Measurements from ENCODE around the gene TACC2.

TACC2 gene

GRCh38 chr10:122051609-122052385 is 62.8 kb downstream of the TACC2 start:
- DNase-seq (ENCODE audit: low read depth): peak; percentile 43
- TF ChIP-seq, protein P1, sequence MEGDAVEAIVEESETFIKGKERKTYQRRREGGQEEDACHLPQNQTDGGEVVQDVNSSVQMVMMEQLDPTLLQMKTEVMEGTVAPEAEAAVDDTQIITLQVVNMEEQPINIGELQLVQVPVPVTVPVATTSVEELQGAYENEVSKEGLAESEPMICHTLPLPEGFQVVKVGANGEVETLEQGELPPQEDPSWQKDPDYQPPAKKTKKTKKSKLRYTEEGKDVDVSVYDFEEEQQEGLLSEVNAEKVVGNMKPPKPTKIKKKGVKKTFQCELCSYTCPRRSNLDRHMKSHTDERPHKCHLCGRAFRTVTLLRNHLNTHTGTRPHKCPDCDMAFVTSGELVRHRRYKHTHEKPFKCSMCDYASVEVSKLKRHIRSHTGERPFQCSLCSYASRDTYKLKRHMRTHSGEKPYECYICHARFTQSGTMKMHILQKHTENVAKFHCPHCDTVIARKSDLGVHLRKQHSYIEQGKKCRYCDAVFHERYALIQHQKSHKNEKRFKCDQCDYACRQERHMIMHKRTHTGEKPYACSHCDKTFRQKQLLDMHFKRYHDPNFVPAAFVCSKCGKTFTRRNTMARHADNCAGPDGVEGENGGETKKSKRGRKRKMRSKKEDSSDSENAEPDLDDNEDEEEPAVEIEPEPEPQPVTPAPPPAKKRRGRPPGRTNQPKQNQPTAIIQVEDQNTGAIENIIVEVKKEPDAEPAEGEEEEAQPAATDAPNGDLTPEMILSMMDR (conservative IDR thresholded peaks at IDR 0.05; ENCODE audit: low read depth, low read length): peak; percentile 89
- H3K4me3 ChIP-seq (ENCODE audit: low read length): no peak overlapping the region

DNA sequence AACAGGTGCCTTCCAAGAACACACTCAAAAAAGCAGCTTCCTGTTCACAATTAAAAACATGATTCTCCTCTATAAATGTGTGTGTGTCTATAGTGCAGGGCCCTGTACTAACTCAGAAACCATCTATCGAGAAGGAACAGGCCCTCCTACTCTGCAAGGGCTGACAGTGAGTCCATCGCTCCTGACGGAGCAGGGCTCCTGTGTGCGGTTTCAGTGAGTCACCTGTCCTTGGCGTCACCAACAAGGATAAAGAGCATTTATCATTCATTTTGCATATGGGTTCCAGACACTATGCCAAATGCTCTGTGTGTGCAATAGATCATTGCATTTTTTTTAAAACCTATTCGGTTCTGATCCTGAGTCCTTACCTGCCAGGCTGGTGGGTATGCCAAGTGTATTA is 63.7 kb downstream of the TACC2 start:
- no peak for DNase-seq (ENCODE audit: low read depth)
- H3K4me3 ChIP-seq (ENCODE audit: low read length): no peak overlapping the region
- TF ChIP-seq, protein P1 (conservative IDR thresholded peaks at IDR 0.05; ENCODE audit: low read depth, low read length): no peak

GRCh38 chr10:122053314-122053713 is 64.4 kb downstream of the TACC2 start:
- no peak for DNase-seq (ENCODE audit: low read depth)
- no peak overlapping the region for H3K4me3 ChIP-seq (ENCODE audit: low read length)
- TF ChIP-seq, protein P1 (conservative IDR thresholded peaks at IDR 0.05; ENCODE audit: low read depth, low read length): no peak

DNA sequence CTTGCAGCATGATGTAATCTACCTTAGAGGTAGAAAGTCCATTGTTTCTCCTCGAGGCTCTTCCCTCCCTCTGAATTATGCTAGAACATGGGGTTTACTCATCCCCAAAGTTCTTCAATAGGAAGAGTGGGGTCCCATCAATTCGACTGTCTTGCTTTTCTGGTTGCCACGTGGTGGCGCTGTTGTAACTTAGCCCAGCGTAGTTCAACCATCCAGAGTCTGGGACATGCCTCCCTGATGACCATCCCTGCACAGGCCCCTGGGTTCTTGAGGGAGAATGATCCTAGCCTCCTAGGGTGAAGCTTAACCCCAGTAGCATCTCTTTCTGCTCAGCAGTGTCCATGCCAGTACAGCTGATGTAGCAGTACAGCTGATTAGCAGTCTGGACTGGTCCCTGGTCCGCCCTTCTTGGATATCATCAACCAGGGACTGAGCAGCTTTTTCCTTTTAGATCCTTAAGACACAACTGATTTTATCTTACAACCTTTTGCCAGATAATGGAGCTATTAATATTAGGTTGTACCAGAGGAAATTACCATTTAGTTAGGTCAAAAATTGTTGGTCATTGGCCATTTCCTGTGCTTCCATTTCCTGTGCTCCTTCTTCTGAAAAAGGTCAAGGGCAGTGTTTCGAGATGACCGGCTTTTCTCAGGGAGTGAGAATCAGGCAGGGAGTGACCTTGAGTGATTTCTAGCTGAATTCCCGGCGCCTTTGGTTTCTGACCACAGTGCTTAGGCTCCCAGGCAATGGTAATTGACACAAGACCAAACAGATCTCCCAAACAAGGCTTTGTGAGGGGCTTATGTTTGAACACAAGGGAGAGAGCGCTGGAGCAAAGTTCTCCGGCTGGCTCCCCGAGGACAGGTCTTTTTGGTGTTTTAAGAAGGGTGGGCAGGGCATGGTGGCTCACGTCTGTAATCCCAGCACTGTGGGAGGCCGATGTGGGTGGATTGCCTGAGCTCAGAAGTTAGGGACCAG is 65.4 kb downstream of the TACC2 start:
- DNase-seq (ENCODE audit: low read depth): no peak
- TF ChIP-seq, protein P1 (conservative IDR thresholded peaks at IDR 0.05; ENCODE audit: low read depth, low read length): peak; percentile 69
- H3K4me3 ChIP-seq (ENCODE audit: low read length): no peak overlapping the region

- DNase-seq (ENCODE audit: low read depth): no peak
- TF ChIP-seq, protein P1 (conservative IDR thresholded peaks at IDR 0.05; ENCODE audit: low read depth, low read length): no peak
- no peak overlapping the region for H3K4me3 ChIP-seq (ENCODE audit: low read length)
Observed at GRCh38 chr10:122055252-122055651, 66.3 kb downstream of the TACC2 start.

GRCh38 chr10:122056431-122057094 is 67.6 kb downstream of the TACC2 start:
- H3K4me3 ChIP-seq (ENCODE audit: low read length): no peak overlapping the region
- DNase-seq (ENCODE audit: low read depth): no peak
- TF ChIP-seq, protein P1 (conservative IDR thresholded peaks at IDR 0.05; ENCODE audit: low read depth, low read length): no peak

Data from retinal pigment epithelial cell (primary cell).